Mucosa of descending colon (tissue), 3 donors: ENCODE measurements around the gene ZFPM1. TPM values are rescaled to one million over a fixed set of nuclear protein-coding genes. Genes with fewer than 3 reads are reported as not detected.

Experiments used
- ATAC-seq: fragments of 200-7000 bp; cut with Tn5 transposase; one replicate; pipeline ENCODE4 v1.9.1; 2020; ENCODE audit warnings: mild to moderate bottlenecking, moderate library complexity
- DNase-seq, 3 donors: peaks; one replicate each; pipeline ENCODE4 v3.0.0-alpha.2; 2020
- H3K36me3 ChIP-seq: fragments of 200-600 bp; one replicate; pipeline ENCODE4 v1.8.0; 2021; ENCODE audit warnings: low read depth, mild to moderate bottlenecking
- H3K4me1 ChIP-seq: fragments of 200-600 bp; one replicate; pipeline ENCODE4 v1.8.0; 2021; ENCODE audit warnings: low read depth, mild to moderate bottlenecking
- H3K4me3 ChIP-seq: fragments of 200-600 bp; one replicate; pipeline ENCODE4 v1.8.0; 2021; ENCODE audit warnings: mild to moderate bottlenecking
- H3K9me3 ChIP-seq: fragments of 200-600 bp; one replicate; pipeline ENCODE4 v1.8.0; 2021; ENCODE audit warnings: mild to moderate bottlenecking
- intact Hi-C, 2 donors: fragments of 100-400 bp; cut with DNase I in 1 of 2; cut with micrococcal nuclease in 1 of 2; formaldehyde crosslinking; loops; one replicate each; pipeline versions ENCODE4 v1.11.0 to v1.11.1; 2022; cut with DNase I, micrococcal nuclease
- total RNA-seq, 3 donors: library from RNA; stranded (reverse); fragmentation: NEBNext Ultra II Directional in 2 of 3; extraction: Animal tissue kit (Norgen Biotek cat#: 25700) in 2 of 3; gene quantifications; one replicate each; pipeline versions ENCODE4 v1.2.1 to v1.2.4, GENCODE V29; 2021 to 2023
- TF ChIP-seq, protein P1 (sequence below): fragments of 200-600 bp; IDR thresholded peaks from one replicate; pipeline ENCODE4 v1.8.0; 2022; ENCODE audit warnings: antibody characterized with exemption, mild to moderate bottlenecking
- donor health status: DM: no; HTN: no; CAD: no; lungs with moderate emphysema.
- donor health status: DM: no; HTN: no; CAD: no.
- donor health status: DM: no; HTN: yes; CAD: no.

Gene ZFPM1
- total RNA-seq, 3 donors from 2014 or later = 5.2 to 10.3 (median 7.2) TPM

DNA sequence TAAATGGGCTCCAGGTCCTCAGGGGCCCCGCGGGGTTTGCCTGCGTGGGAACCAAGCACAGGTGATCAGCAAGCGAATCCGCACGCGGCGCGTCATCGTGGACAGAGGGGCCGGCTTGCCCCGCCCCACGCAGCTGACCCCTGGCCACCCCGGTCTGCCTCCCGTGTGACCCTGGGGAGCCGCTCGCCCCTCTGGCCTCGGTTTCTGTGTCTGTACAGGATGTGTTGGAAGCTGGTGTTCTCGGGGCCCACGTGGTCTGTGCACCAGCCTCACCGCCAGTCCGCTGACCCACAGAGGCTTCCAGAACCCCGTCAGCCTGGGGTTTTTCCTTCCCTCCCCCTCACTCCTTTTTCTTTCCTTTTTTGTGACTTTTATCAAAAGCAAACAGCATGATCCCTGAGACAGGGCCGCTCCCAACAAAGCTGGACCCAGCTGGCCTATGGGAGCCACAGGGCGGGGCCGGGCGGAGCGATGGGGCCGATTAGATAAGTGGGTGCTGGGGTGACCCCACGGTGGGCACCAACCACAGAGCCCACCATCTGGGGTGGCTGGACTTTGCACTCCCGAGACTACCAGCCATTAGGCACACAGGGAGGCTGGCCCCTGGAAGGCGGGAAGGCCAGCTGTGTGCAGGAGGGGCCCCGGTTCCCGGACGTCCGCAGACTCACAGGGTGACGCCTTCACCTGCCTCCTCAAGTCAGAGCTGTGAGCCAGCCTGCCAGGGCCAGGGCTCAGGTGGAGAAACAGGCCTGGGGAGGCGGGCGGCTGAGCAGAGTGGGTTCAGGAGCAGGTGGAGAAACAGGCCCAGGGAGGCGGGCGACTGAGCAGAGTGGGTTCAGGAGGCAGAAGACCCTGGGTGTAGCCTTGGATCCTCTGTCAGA, 56.0 kb downstream of the ZFPM1 start:
- DNase-seq (peak in 2 of 3 donors; percentile 61 to 69), ATAC-seq (peak; percentile 76)
- Histone ChIP-seq H3K4me1 (peaks cover 13% of the 10 kb centered on the region), H3K36me3 (no peaks in the 10 kb centered on the region), H3K9me3 (no peaks in the 10 kb centered on the region), H3K4me3 (no peak overlapping the region)
- intact Hi-C loops = no loop called here
- TF ChIP-seq, protein P1, sequence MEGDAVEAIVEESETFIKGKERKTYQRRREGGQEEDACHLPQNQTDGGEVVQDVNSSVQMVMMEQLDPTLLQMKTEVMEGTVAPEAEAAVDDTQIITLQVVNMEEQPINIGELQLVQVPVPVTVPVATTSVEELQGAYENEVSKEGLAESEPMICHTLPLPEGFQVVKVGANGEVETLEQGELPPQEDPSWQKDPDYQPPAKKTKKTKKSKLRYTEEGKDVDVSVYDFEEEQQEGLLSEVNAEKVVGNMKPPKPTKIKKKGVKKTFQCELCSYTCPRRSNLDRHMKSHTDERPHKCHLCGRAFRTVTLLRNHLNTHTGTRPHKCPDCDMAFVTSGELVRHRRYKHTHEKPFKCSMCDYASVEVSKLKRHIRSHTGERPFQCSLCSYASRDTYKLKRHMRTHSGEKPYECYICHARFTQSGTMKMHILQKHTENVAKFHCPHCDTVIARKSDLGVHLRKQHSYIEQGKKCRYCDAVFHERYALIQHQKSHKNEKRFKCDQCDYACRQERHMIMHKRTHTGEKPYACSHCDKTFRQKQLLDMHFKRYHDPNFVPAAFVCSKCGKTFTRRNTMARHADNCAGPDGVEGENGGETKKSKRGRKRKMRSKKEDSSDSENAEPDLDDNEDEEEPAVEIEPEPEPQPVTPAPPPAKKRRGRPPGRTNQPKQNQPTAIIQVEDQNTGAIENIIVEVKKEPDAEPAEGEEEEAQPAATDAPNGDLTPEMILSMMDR = no peak

DNA sequence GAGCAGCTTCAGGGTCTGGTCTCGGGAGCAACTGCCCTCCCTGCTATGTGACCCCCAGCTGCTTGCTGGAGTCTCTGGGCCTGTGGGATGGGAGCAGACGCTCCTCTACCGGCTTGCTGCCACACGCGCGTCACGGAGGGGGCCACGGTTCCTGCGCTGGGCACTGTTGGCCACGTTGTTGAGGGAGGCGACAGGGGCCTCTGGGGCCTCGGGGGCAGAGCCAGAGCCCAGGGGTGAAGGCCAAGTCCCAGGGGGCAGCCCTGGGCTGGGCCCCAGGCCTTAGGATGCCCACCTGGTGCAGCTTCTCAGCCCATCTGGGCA, 56.6 kb downstream of the ZFPM1 start:
- intact Hi-C loops = no loop called here
- DNase-seq (no peak), ATAC-seq (no peak)
- Histone ChIP-seq H3K36me3 (no peaks in the 10 kb centered on the region), H3K9me3 (no peaks in the 10 kb centered on the region), H3K4me1 (peaks cover 11% of the 10 kb centered on the region), H3K4me3 (no peak overlapping the region)
- TF ChIP-seq, protein P1 = no peak

DNA sequence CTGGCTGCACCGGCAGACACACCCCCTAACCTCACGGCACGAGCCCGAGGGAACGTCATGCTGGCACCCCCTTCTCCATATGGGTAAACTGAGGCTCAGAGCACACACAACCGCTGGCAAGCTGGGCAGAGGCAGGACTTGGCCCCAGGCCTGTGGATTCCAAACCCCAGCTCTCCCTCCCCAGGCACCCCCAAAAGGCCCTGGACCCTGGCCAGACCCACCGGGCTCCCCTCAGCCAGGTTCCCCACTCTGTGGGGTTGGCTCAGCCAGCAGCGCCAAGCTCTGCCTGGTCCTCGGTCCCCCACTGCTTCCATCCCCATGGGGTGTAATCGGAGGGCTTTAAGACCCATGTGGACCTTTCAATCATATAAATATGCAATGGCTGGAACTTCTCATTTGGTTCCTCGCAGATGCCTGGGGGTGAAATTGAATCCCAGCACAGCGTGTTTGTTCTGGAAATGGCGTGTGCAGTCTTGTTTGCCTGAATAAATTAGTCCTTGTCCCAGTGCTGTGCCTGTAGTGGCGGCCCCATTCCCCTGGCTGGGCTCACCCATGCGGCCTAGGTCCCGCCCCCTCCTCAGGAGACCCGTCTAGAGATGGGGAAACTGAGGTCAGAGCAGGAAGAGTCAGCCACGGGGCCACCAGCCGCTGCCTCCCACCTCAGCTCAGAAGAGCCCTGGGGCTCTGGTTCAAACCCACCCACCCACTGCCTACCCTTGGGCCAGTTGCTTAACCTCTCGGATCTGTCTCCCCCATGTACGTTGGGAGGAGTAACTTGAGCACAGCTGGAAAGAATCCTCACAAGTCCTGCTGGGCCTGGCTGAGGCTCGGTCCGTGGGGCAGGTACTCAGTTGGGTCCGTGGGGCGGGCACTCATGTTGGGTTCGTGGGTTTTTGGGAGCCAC, 57.3 kb downstream of the ZFPM1 start:
- TF ChIP-seq, protein P1 = no peak
- Histone ChIP-seq H3K36me3 (no peaks in the 10 kb centered on the region), H3K9me3 (no peaks in the 10 kb centered on the region), H3K4me1 (peaks cover 6% of the 10 kb centered on the region), H3K4me3 (no peak overlapping the region)
- ATAC-seq (no peak), DNase-seq (no peak)
- intact Hi-C loops = no loop called here

DNA sequence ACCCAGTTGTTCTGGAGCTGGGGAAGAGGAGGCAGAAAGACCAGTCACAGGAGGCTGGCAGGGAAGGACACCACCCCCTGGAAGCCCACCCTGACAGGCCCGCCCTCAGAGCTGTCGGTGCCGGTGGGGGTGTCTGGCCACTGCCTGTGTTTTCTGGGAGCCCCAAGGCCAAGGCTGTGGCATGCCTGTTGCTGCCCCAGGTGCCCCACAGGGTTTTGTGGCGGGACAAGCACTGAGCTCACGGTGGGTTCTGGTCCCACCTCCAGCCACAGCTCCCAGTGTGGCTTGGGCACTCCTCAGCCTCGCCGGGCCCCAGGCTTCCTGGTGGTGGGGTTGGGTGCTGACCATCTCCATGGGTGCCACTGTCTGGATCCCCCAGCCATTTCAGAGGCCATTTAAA, 58.0 kb downstream of the ZFPM1 start:
- H3K4me1 ChIP-seq = peaks cover 5% of the 10 kb centered on the region
- no peaks in the 10 kb centered on the region for H3K9me3 ChIP-seq
- no peak overlapping the region for H3K4me3 ChIP-seq
- TF ChIP-seq, protein P1 = no peak
- ATAC-seq (no peak), DNase-seq (no peak)
- no peaks in the 10 kb centered on the region for H3K36me3 ChIP-seq
- intact Hi-C loops = no loop called here

DNA sequence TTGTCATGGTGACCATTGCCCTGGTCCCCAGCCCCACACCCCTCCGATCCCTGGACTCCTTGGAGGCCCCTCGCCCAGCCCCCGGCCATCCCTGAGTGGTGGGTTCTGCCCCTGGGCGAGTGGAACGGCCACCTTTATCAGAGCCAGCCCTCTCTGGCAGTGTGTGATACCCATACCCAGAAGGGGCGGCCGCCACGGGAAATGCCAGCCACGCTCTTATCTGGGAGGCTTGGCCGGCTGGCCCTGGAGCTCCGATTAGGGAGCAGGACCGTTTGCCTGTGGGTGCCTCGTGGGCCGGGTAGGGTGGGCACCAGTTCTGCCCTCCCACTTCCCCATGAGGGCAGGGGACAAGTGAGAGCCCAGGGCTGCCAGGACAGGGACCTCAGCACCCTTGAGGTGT, 58.8 kb downstream of the ZFPM1 start:
- TF ChIP-seq, protein P1 = no peak

More for the DNA sequence above, 58.8 kb downstream of the ZFPM1 start:
- Histone ChIP-seq H3K36me3 (no peaks in the 10 kb centered on the region), H3K4me1 (peaks cover 5% of the 10 kb centered on the region), H3K4me3 (no peak overlapping the region), H3K9me3 (no peaks in the 10 kb centered on the region)
- no peak for ATAC-seq
- DNase-seq = no peak
- intact Hi-C loops = no loop called here
